T-helper 2 cell treated with Interferon-gamma antibody and Interleukin-4, amounts not matched to agents 5 μg/mL and 100 μg/mL, for 36 hours (primary cell): ENCODE data around the gene BABAM2.
A peak's percentile ranks its signal among the peaks of the same experiment; 100 is the strongest.
"Not testable (repeated sequence)": the region's sequence is repeated elsewhere in the genome, so short reads cannot be mapped to it uniquely, and the experiment has no call there.

Source experiments
- DNase-seq: peaks from one replicate; pipeline ENCODE4 v3.0.0; 2021; ENCODE audit warnings: low spot score
- H3K27ac Mint-ChIP-seq: one replicate; pipeline ENCODE4 v1.8.0; 2021; ENCODE audit warnings: mild to moderate bottlenecking, mixed read lengths
- H3K27me3 Mint-ChIP-seq: one replicate; pipeline ENCODE4 v1.8.0; 2021; ENCODE audit warnings: low read depth, mixed read lengths
- H3K36me3 Mint-ChIP-seq: one replicate; pipeline ENCODE4 v1.8.0; 2021; ENCODE audit warnings: low read depth, mixed read lengths
- H3K4me1 Mint-ChIP-seq: one replicate; pipeline ENCODE4 v1.8.0; 2021; ENCODE audit warnings: low read depth, mixed read lengths
- H3K4me3 Mint-ChIP-seq: one replicate; pipeline ENCODE4 v1.8.0; 2022; ENCODE audit warnings: mild to moderate bottlenecking, moderate library complexity, mixed read lengths
- H3K9me3 Mint-ChIP-seq: one replicate; pipeline ENCODE4 v1.8.0; 2021; ENCODE audit warnings: mixed read lengths

Gene BABAM2

GRCh38 chr2:28228434-28228995, 338.0 kb downstream of the BABAM2 start:
- peaks cover 14% of the 10 kb centered on the region for H3K4me1 Mint-ChIP-seq
- H3K27ac Mint-ChIP-seq: no peak overlapping the region
- no peak for DNase-seq
- no peaks in the 10 kb centered on the region for H3K27me3 Mint-ChIP-seq
- no peak overlapping the region for H3K4me3 Mint-ChIP-seq
- H3K36me3 Mint-ChIP-seq: peaks cover 3% of the 10 kb centered on the region
- H3K9me3 Mint-ChIP-seq: no peaks in the 10 kb centered on the region

GRCh38 chr2:28231110-28231631, 340.6 kb downstream of the BABAM2 start:
- DNase-seq: no peak
- no peaks in the 10 kb centered on the region for H3K9me3 Mint-ChIP-seq
- peaks cover 3% of the 10 kb centered on the region for H3K36me3 Mint-ChIP-seq

GRCh38 chr2:28232295-28232694, 341.8 kb downstream of the BABAM2 start:
- Mint-ChIP-seq H3K27ac (no peak overlapping the region), H3K4me3 (no peak overlapping the region), H3K36me3 (peaks cover 3% of the 10 kb centered on the region), H3K27me3 (no peaks in the 10 kb centered on the region), H3K9me3 (no peaks in the 10 kb centered on the region), H3K4me1 (peaks cover 5% of the 10 kb centered on the region)
- DNase-seq: no peak

More at GRCh38 chr2:28231110-28231631, 340.6 kb downstream of the BABAM2 start:
- Mint-ChIP-seq H3K27ac (no peak overlapping the region), H3K27me3 (no peaks in the 10 kb centered on the region), H3K4me1 (peaks cover 7% of the 10 kb centered on the region), H3K4me3 (no peak overlapping the region)

- Mint-ChIP-seq H3K4me1 (peaks cover 2% of the 10 kb centered on the region), H3K4me3 (no peak overlapping the region), H3K27ac (no peak overlapping the region), H3K36me3 (peaks cover 5% of the 10 kb centered on the region), H3K27me3 (no peaks in the 10 kb centered on the region), H3K9me3 (no peaks in the 10 kb centered on the region)
- DNase-seq: no peak
These were observed 342.7 kb downstream of the BABAM2 start for GRCh38 chr2:28233164-28233676.

GRCh38 chr2:28234807-28235206, 344.3 kb downstream of the BABAM2 start:
- Mint-ChIP-seq H3K9me3 (no peaks in the 10 kb centered on the region), H3K36me3 (peaks cover 5% of the 10 kb centered on the region), H3K27me3 (no peaks in the 10 kb centered on the region), H3K4me3 (no peak overlapping the region), H3K4me1 (peaks cover 5% of the 10 kb centered on the region), H3K27ac (no peak overlapping the region)
- DNase-seq: no peak

GRCh38 chr2:28239207-28239606, 348.7 kb downstream of the BABAM2 start:
- Mint-ChIP-seq H3K27ac (no peak overlapping the region), H3K4me1 (peaks cover 7% of the 10 kb centered on the region), H3K36me3 (peaks cover 14% of the 10 kb centered on the region), H3K4me3 (no peak overlapping the region), H3K27me3 (no peaks in the 10 kb centered on the region), H3K9me3 (no peaks in the 10 kb centered on the region)
- no peak for DNase-seq

- H3K4me3 Mint-ChIP-seq: no peak overlapping the region
- H3K4me1 Mint-ChIP-seq: peaks cover 7% of the 10 kb centered on the region
- no peaks in the 10 kb centered on the region for H3K9me3 Mint-ChIP-seq
- H3K36me3 Mint-ChIP-seq: peaks cover 17% of the 10 kb centered on the region
- no peak overlapping the region for H3K27ac Mint-ChIP-seq
- H3K27me3 Mint-ChIP-seq: no peaks in the 10 kb centered on the region
- no peak for DNase-seq
These were observed 350.4 kb downstream of the BABAM2 start for GRCh38 chr2:28240937-28241336.

GRCh38 chr2:28247290-28247689, 356.8 kb downstream of the BABAM2 start:
- H3K9me3 Mint-ChIP-seq: no peaks in the 10 kb centered on the region
- H3K27ac Mint-ChIP-seq: no peak overlapping the region
- no peaks in the 10 kb centered on the region for H3K27me3 Mint-ChIP-seq
- DNase-seq: no peak
- H3K4me3 Mint-ChIP-seq: no peak overlapping the region
- peaks cover 16% of the 10 kb centered on the region for H3K36me3 Mint-ChIP-seq
- H3K4me1 Mint-ChIP-seq: peaks cover 26% of the 10 kb centered on the region

- DNase-seq: no peak
- Mint-ChIP-seq H3K27me3 (no peaks in the 10 kb centered on the region), H3K36me3 (peaks cover 16% of the 10 kb centered on the region), H3K27ac (no peak overlapping the region), H3K4me1 (peaks cover 30% of the 10 kb centered on the region), H3K9me3 (no peaks in the 10 kb centered on the region), H3K4me3 (no peak overlapping the region)
These were observed 357.2 kb downstream of the BABAM2 start for GRCh38 chr2:28247734-28248133.

GRCh38 chr2:28248511-28248910, 358.0 kb downstream of the BABAM2 start:
- Mint-ChIP-seq H3K27me3 (no peaks in the 10 kb centered on the region), H3K4me3 (no peak overlapping the region), H3K4me1 (peaks cover 36% of the 10 kb centered on the region), H3K9me3 (no peaks in the 10 kb centered on the region), H3K27ac (no peak overlapping the region), H3K36me3 (peaks cover 18% of the 10 kb centered on the region)
- DNase-seq: no peak

GRCh38 chr2:28250006-28250405, 359.5 kb downstream of the BABAM2 start:
- Mint-ChIP-seq H3K4me1 (peaks cover 38% of the 10 kb centered on the region), H3K27me3 (no peaks in the 10 kb centered on the region), H3K4me3 (no peak overlapping the region), H3K27ac (no peak overlapping the region), H3K9me3 (no peaks in the 10 kb centered on the region), H3K36me3 (peaks cover 21% of the 10 kb centered on the region)
- no peak for DNase-seq

GRCh38 chr2:28251337-28251736, 360.8 kb downstream of the BABAM2 start:
- Mint-ChIP-seq H3K36me3 (peaks cover 15% of the 10 kb centered on the region), H3K4me3 (peak overlapping the region; percentile 76), H3K9me3 (no peaks in the 10 kb centered on the region), H3K4me1 (peaks cover 38% of the 10 kb centered on the region), H3K27ac (peak overlapping the region; percentile 78), H3K27me3 (no peaks in the 10 kb centered on the region)
- DNase-seq: no peak

- peak; percentile 49 for DNase-seq
- H3K27me3 Mint-ChIP-seq: no peaks in the 10 kb centered on the region
- peaks cover 16% of the 10 kb centered on the region for H3K36me3 Mint-ChIP-seq
- no peaks in the 10 kb centered on the region for H3K9me3 Mint-ChIP-seq
- peak overlapping the region; percentile 79 for H3K27ac Mint-ChIP-seq
- peak overlapping the region; percentile 77 for H3K4me3 Mint-ChIP-seq
- H3K4me1 Mint-ChIP-seq: peaks cover 36% of the 10 kb centered on the region
These were observed 361.8 kb downstream of the BABAM2 start for GRCh38 chr2:28252311-28252710.

- Mint-ChIP-seq H3K36me3 (peaks cover 14% of the 10 kb centered on the region), H3K4me1 (peaks cover 34% of the 10 kb centered on the region), H3K9me3 (no peaks in the 10 kb centered on the region), H3K27ac (no peak overlapping the region), H3K27me3 (no peaks in the 10 kb centered on the region), H3K4me3 (peak overlapping the region; percentile 22)
- DNase-seq: no peak
These were observed 363.0 kb downstream of the BABAM2 start for GRCh38 chr2:28253543-28253942.

GRCh38 chr2:28255231-28255630, 364.7 kb downstream of the BABAM2 start:
- H3K4me1 Mint-ChIP-seq: peaks cover 31% of the 10 kb centered on the region
- not testable (repeated sequence) for H3K9me3 Mint-ChIP-seq, DNase-seq, H3K4me3 Mint-ChIP-seq, H3K27ac Mint-ChIP-seq, H3K27me3 Mint-ChIP-seq
- H3K36me3 Mint-ChIP-seq: peaks cover 16% of the 10 kb centered on the region
